ENCODE measurements around the gene FAM168A. TPM values are rescaled to one million over a fixed set of nuclear protein-coding genes. Genes with fewer than 3 reads are reported as not detected.

Gene FAM168A
- polyA plus RNA-seq, 1 donor (not counting 4 experiments of a cell fraction or from before 2014, with no cell fraction given), result 11.8 TPM

- H3K27ac ChIP-seq (ENCODE audit: control insufficient read depth, insufficient read depth, low read length), result no peak overlapping the region
- H3K9me1 ChIP-seq (ENCODE audit: control insufficient read depth, extremely low read depth, insufficient read depth, low read length), result no peaks in the 10 kb centered on the region
- H3K9me3 ChIP-seq (ENCODE audit: control insufficient read depth, low read depth, low read length), result no peaks in the 10 kb centered on the region
- FAIRE-seq (no peak), DNase-seq (ENCODE audit: low read depth, low spot score) (no peak)
- H3K9ac ChIP-seq (ENCODE audit: control insufficient read depth, extremely low read depth, insufficient read depth, low read length), result no peak overlapping the region
- dilution Hi-C loops (cut with MboI; ENCODE audit: extremely low pct_ligation_motif_present, low sequenced_read_pairs), result no loop called here
- no peak overlapping the region for H3K4me3 ChIP-seq (ENCODE audit: control insufficient read depth in 2 of 3, extremely low read depth in 1 of 3, insufficient read depth in 2 of 3, low read depth in 1 of 3, low read length in 3 of 3)
- H3K4me1 ChIP-seq (ENCODE audit: control insufficient read depth, extremely low read depth, insufficient read depth, low read length), result no peaks in the 10 kb centered on the region
- no peaks in the 10 kb centered on the region for H3K36me3 ChIP-seq (ENCODE audit: control insufficient read depth in 2 of 2, extremely low read depth in 1 of 2, insufficient read depth in 2 of 2, low read length in 2 of 2)
- H3K79me2 ChIP-seq (ENCODE audit: control insufficient read depth, insufficient read depth, low read length), result no peaks in the 10 kb centered on the region
- no peaks in the 10 kb centered on the region for H3K27me3 ChIP-seq (ENCODE audit: control insufficient read depth, extremely low read depth, insufficient read depth, low read length)
- H2AFZ ChIP-seq (ENCODE audit: control insufficient read depth, low read length), result no peak overlapping the region
- H3K4me2 ChIP-seq (ENCODE audit: control insufficient read depth, extremely low read depth, insufficient read depth, low read depth, low read length), result no peak overlapping the region
- TF ChIP-seq EZH2 (IDR thresholded peaks at IDR 0.05; ENCODE audit: low read length), result no peak
- no peak for TF ChIP-seq CTCF (optimal IDR thresholded peaks at IDR 0.05 in 1 of 3, IDR thresholded peaks at IDR 0.05 in 1 of 3, conservative IDR thresholded peaks at IDR 0.05 in 1 of 3; ENCODE audit: extremely low read depth in 1 of 3, insufficient read depth in 2 of 3, low read length in 3 of 3)
- H4K20me1 ChIP-seq (ENCODE audit: control insufficient read depth, extremely low read depth, insufficient read depth, low read length), result no peaks in the 10 kb centered on the region
Observed at GRCh38 chr11:73452726-73453125, 145.2 kb downstream of the FAM168A start.

- Histone ChIP-seq H3K9me1 (ENCODE audit: control insufficient read depth, extremely low read depth, insufficient read depth, low read length) (no peaks in the 10 kb centered on the region), H4K20me1 (ENCODE audit: control insufficient read depth, extremely low read depth, insufficient read depth, low read length) (no peaks in the 10 kb centered on the region), H3K4me3 (ENCODE audit: control insufficient read depth in 2 of 3, extremely low read depth in 1 of 3, insufficient read depth in 2 of 3, low read depth in 1 of 3, low read length in 3 of 3) (no peak overlapping the region), H3K36me3 (ENCODE audit: control insufficient read depth in 2 of 2, extremely low read depth in 1 of 2, insufficient read depth in 2 of 2, low read length in 2 of 2) (no peaks in the 10 kb centered on the region), H3K27ac (ENCODE audit: control insufficient read depth, insufficient read depth, low read length) (no peak overlapping the region), H3K9ac (ENCODE audit: control insufficient read depth, extremely low read depth, insufficient read depth, low read length) (no peak overlapping the region), H3K9me3 (ENCODE audit: control insufficient read depth, low read depth, low read length) (no peaks in the 10 kb centered on the region), H3K4me2 (ENCODE audit: control insufficient read depth, extremely low read depth, insufficient read depth, low read depth, low read length) (no peak overlapping the region), H2AFZ (ENCODE audit: control insufficient read depth, low read length) (no peak overlapping the region), H3K27me3 (ENCODE audit: control insufficient read depth, extremely low read depth, insufficient read depth, low read length) (no peaks in the 10 kb centered on the region), H3K4me1 (ENCODE audit: control insufficient read depth, extremely low read depth, insufficient read depth, low read length) (no peaks in the 10 kb centered on the region), H3K79me2 (ENCODE audit: control insufficient read depth, insufficient read depth, low read length) (no peaks in the 10 kb centered on the region)
- FAIRE-seq (no peak), DNase-seq (ENCODE audit: low read depth, low spot score) (no peak)
- dilution Hi-C loops (cut with MboI; ENCODE audit: extremely low pct_ligation_motif_present, low sequenced_read_pairs), result no loop called here
- TF ChIP-seq EZH2 (IDR thresholded peaks at IDR 0.05; ENCODE audit: low read length), result no peak
- no peak for TF ChIP-seq CTCF (optimal IDR thresholded peaks at IDR 0.05 in 1 of 3, IDR thresholded peaks at IDR 0.05 in 1 of 3, conservative IDR thresholded peaks at IDR 0.05 in 1 of 3; ENCODE audit: extremely low read depth in 1 of 3, insufficient read depth in 2 of 3, low read length in 3 of 3)
Observed at GRCh38 chr11:73451896-73452295, 146.0 kb downstream of the FAM168A start.

Measured in keratinocyte (primary cell).